GM12878 (cell line): Measurements from ENCODE around the gene PI4K2A. TPM values are rescaled to one million over a fixed set of nuclear protein-coding genes. Genes with fewer than 3 reads are reported as not detected.

Source experiments
- ATAC-seq: fragments of 200-7000 bp; cut with Tn5 transposase; 3 replicates; pipeline ENCODE4 v1.9.1; 2020; ENCODE audit warnings: mild to moderate bottlenecking, moderate library complexity
- BruUV-seq: library from RNA; stranded (reverse); fragments of 400-500 nt; replicated peaks from 2 replicates; lab custom pipeline; 2021; lab: Mats Ljungman, UMichigan
- CTCF ChIA-PET: fragments of 300-600 bp; sonication (Branson Sonifier 250); formaldehyde crosslinking; extraction: SDS; loops from one replicate; lab custom pipeline; 2021; ENCODE audit warnings: inconsistent platforms; lab: Yijun Ruan, JAX
- POLR2A ChIA-PET: fragments of 350-600 bp; formaldehyde crosslinking; extraction: SDS; loops from one replicate; lab custom pipeline; 2021; ENCODE audit warnings: inconsistent platforms; lab: Charles Lee
- RAD21 ChIA-PET: fragments of 300-600 bp; sonication (Branson Sonifier 250); formaldehyde crosslinking; loops from one replicate; lab custom pipeline; 2023; ENCODE audit warnings: antibody characterized with exemption; ENCODE audit not compliant: unreplicated experiment; lab: Charles Lee
- SMC1A ChIA-PET: fragments of 300-600 bp; sonication (Branson Sonifier 250); formaldehyde crosslinking; loops from one replicate; lab custom pipeline; 2023; ENCODE audit not compliant: unreplicated experiment, uncharacterized antibody; lab: Charles Lee
- DNase-seq: peaks from one replicate; pipeline ENCODE4 v3.0.0-alpha.2; 2011; ENCODE audit warnings: low read depth, low spot score
- FAIRE-seq: peaks from 3 replicates; lab custom pipeline; 2011; peaks lifted over from hg19 to GRCh38; lab: Jason Lieb, UNC
- H2AFZ ChIP-seq: 2 replicates; pipeline ENCODE4 v1.6.0; 2011; ENCODE audit warnings: low read depth, low read length, control low read depth; ENCODE audit not compliant: control insufficient read depth
- H3K27ac ChIP-seq: 2 replicates; pipeline ENCODE4 v1.5.1; 2011; ENCODE audit warnings: control low read depth; ENCODE audit not compliant: control insufficient read depth, insufficient read depth
- H3K27me3 ChIP-seq, 2 experiments: replicated peaks in 1 of 2; 2 replicates each; pipeline versions ENCODE4 v1.6.0 to v1.6.1; 2011; ENCODE audit warnings: low read length in 1 of 2; ENCODE audit not compliant: control insufficient read depth in 2 of 2, insufficient read depth in 2 of 2
- H3K36me3 ChIP-seq, 2 experiments: 2 replicates each; pipeline ENCODE4 v1.5.1; 2011; ENCODE audit warnings: low read length in 1 of 2; ENCODE audit not compliant: control insufficient read depth in 2 of 2, insufficient read depth in 2 of 2
- H3K4me1 ChIP-seq: 2 replicates; pipeline ENCODE4 v1.6.1; 2011; ENCODE audit warnings: mild to moderate bottlenecking, low read length, moderate library complexity, mixed read lengths; ENCODE audit not compliant: control insufficient read depth, insufficient read depth
- H3K4me2 ChIP-seq: 2 replicates; pipeline ENCODE4 v1.6.0; 2011; ENCODE audit warnings: control low read depth; ENCODE audit not compliant: control insufficient read depth, insufficient read depth
- H3K4me3 ChIP-seq: fragments of 200-600 bp; sonication (generic); 2 replicates; pipeline ENCODE4 v1.5.1; 2016
- H3K79me2 ChIP-seq: 2 replicates; pipeline ENCODE4 v1.6.0; 2011; ENCODE audit warnings: low read length; ENCODE audit not compliant: control insufficient read depth, insufficient read depth
- H3K9ac ChIP-seq: 2 replicates; pipeline ENCODE4 v1.8.0; 2011; ENCODE audit warnings: low read length, control low read depth, mixed read lengths; ENCODE audit not compliant: control insufficient read depth, insufficient read depth
- H3K9me3 ChIP-seq: replicated peaks from 3 replicates; pipeline ENCODE4 v1.5.1; 2011; ENCODE audit warnings: mild to moderate bottlenecking, low read length; ENCODE audit not compliant: control insufficient read depth, insufficient read depth
- H4K20me1 ChIP-seq: 2 replicates; pipeline ENCODE4 v1.6.0; 2011; ENCODE audit not compliant: control insufficient read depth, insufficient read depth
- ATF7 ChIP-seq: fragments of 450-650 bp; IDR thresholded peaks from 2 replicates; pipeline ENCODE4 v1.6.1; 2016; ENCODE audit warnings: low read depth, mild to moderate bottlenecking
- FOS ChIP-seq: IDR thresholded peaks from 3 replicates; pipeline ENCODE4 v1.6.1; 2011; ENCODE audit warnings: borderline replicate concordance; ENCODE audit not compliant: insufficient read length; ENCODE audit errors: extremely low read depth
- PAX5 ChIP-seq: IDR thresholded peaks from 2 replicates; pipeline ENCODE4 v1.6.1; 2011; ENCODE audit warnings: low read depth, low read length, borderline replicate concordance
- SMC3 ChIP-seq: IDR thresholded peaks from 2 replicates; pipeline ENCODE4 v1.6.1; 2011; ENCODE audit warnings: low read length, improper control_type of control experiment, borderline replicate concordance
- ZNF622 ChIP-seq: fragments of 450-650 bp; IDR thresholded peaks from 2 replicates; pipeline ENCODE4 v1.6.1; 2017; ENCODE audit warnings: mild to moderate bottlenecking, inconsistent platforms
- WGBS: methylation state at CpG from one replicate; pipeline ENCODE4 v1.1.6; 2016; ENCODE audit warnings: low lambda C conversion rate; ENCODE audit not compliant: insufficient replicate concordance, insufficient coverage; ENCODE audit errors: missing lambda C conversion rate; 5-methylcytosine and 5-hydroxymethylcytosine counted together
- in situ Hi-C: fragments of 300-500 bp; cut with MboI; formaldehyde crosslinking; loops from 9 replicates; pipeline ENCODE4 v1.14.3; 2018; ENCODE audit warnings: mixed read lengths
- intact Hi-C: fragments of 100-400 bp; cut with micrococcal nuclease; formaldehyde crosslinking; loops from one replicate; pipeline ENCODE4 v1.14.2; 2022; ENCODE audit not compliant: unreplicated experiment
- polyA plus RNA-seq, 11 experiments: library from polyadenylated mRNA; depleted of rRNA in 4 of 11; unstranded in 6 of 11; stranded (reverse) in 5 of 11; fragments of >200 nt; fragmentation: Nextera tagmentation in 4 of 11; fragmentation: Illumina TruSeq in 1 of 11; extraction: Ambion mirVana in 4 of 11; extraction: Trizol in 1 of 11; gene quantifications; 1 replicate in 1 of 11; 2 replicates in 10 of 11; pipeline versions ENCODE4 v1.2.1 to v1.2.3, GENCODE V29; 2011 to 2016; ENCODE audit warnings: inconsistent platforms in 2 of 11, missing spikeins in 2 of 11, low read depth in 1 of 11
- total RNA-seq, 4 experiments: library from RNA; depleted of rRNA in 3 of 4; stranded (reverse); fragments of >200 nt in 3 of 4; fragmentation: Illumina TruSeq in 1 of 4; extraction: Trizol in 1 of 4; gene quantifications; 2 replicates each; pipeline versions ENCODE4 v1.2.1 to v1.2.3, GENCODE V29; 2013 to 2021
- TF ChIP-seq, protein P1 (sequence below): IDR thresholded peaks from 2 replicates; pipeline ENCODE4 v1.6.1; 2011; ENCODE audit warnings: low read depth, mild to moderate bottlenecking, low read length, moderate library complexity, borderline replicate concordance; ENCODE audit errors: extremely low read depth
- TF ChIP-seq, protein P2 (sequence below): fragments of 450-650 bp; IDR thresholded peaks from 2 replicates; pipeline ENCODE4 v1.6.1; 2017; ENCODE audit warnings: antibody characterized with exemption, mild to moderate bottlenecking, moderate library complexity
- TF ChIP-seq, protein P3 (sequence below): IDR thresholded peaks from 2 replicates; pipeline ENCODE4 v1.6.1; 2012; ENCODE audit warnings: low read length, inconsistent platforms
- TF ChIP-seq, protein P4 (sequence below): fragments of 450-650 bp; formaldehyde crosslinking; IDR thresholded peaks from 2 replicates; pipeline ENCODE4 v1.4.0; 2020; ENCODE audit warnings: mild to moderate bottlenecking, moderate library complexity
- TF ChIP-seq, protein P5 (sequence below): fragments of 450-650 bp; IDR thresholded peaks from 2 replicates; pipeline ENCODE4 v1.6.1; 2014; ENCODE audit warnings: mild to moderate bottlenecking
- TF ChIP-seq, protein P6 (sequence below): fragments of 450-650 bp; IDR thresholded peaks from 2 replicates; pipeline ENCODE4 v1.6.1; 2018; ENCODE audit warnings: mild to moderate bottlenecking, low read depth, moderate library complexity; ENCODE audit not compliant: partially characterized antibody

The PI4K2A gene
- total and polyA plus RNA-seq, 10 of the 15 experiments (the other 5 are each of a cell fraction or from before 2014, with no cell fraction given), result 1.5 to 14.5 (median 10.0) TPM

DNA sequence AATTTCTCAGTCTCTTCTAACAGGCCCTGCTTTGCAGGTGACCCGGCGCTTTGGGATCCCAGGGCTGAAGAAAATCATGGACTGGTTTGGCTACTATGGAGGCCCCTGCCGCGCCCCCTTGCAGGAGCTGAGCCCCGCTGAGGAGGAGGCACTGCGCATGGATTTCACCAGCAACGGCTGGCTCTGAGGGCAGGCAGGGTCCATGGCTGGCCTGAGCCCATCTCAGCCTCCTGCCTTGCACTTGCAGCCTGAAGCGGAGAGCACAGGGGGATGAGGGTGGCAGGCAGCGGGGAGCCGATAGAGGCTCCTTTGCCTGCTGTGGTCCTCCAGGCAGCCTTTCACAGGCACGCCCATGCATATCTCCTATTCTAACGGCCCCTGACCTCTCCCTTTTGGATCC, 29.0 kb upstream of the PI4K2A start:
- Histone ChIP-seq H3K27me3 (no peaks in the 10 kb centered on the region), H3K9ac (no peak overlapping the region), H4K20me1 (no peaks in the 10 kb centered on the region), H3K36me3 (no peaks in the 10 kb centered on the region), H3K4me1 (no peaks in the 10 kb centered on the region), H2AFZ (no peak overlapping the region), H3K27ac (no peak overlapping the region), H3K79me2 (no peaks in the 10 kb centered on the region), H3K4me2 (no peak overlapping the region), H3K4me3 (no peak overlapping the region), H3K9me3 (no peaks in the 10 kb centered on the region)
- in situ Hi-C loops (no loop called here), intact Hi-C loops (loop anchor here (5.0 kb wide), 1 partner anchor 149 kb away; no protein-coding TSS in a partner anchor)
- SMC1A ChIA-PET, result interaction anchor here (0.9 to 1.6 kb wide), 2 partner anchors 39 to 144 kb away, joined by 3 to 9 read pairs; partner anchors contain the start of gene ANKRD2
- no peak for FAIRE-seq
- POLR2A ChIA-PET, result no interaction called here
- no peak for ATAC-seq
- RAD21 ChIA-PET, result no interaction called here
- CTCF ChIA-PET, result interaction anchor here (0.9 to 1.5 kb wide), 5 partner anchors 24 to 205 kb away, joined by 3 to 4 read pairs (median 3); no protein-coding TSS in a partner anchor
- no peak for DNase-seq
- WGBS, result 67% methylated on average over 12 of the region's 12 CpGs
- no TSS peak for BruUV-seq
- TF ChIP-seq, protein P1, sequence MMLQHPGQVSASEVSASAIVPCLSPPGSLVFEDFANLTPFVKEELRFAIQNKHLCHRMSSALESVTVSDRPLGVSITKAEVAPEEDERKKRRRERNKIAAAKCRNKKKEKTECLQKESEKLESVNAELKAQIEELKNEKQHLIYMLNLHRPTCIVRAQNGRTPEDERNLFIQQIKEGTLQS, result no peak
- TF ChIP-seq ATF7 (no peak), SMC3 (no peak), FOS (no peak), PAX5 (no peak), ZNF622 (no peak)
- TF ChIP-seq, protein P2, sequence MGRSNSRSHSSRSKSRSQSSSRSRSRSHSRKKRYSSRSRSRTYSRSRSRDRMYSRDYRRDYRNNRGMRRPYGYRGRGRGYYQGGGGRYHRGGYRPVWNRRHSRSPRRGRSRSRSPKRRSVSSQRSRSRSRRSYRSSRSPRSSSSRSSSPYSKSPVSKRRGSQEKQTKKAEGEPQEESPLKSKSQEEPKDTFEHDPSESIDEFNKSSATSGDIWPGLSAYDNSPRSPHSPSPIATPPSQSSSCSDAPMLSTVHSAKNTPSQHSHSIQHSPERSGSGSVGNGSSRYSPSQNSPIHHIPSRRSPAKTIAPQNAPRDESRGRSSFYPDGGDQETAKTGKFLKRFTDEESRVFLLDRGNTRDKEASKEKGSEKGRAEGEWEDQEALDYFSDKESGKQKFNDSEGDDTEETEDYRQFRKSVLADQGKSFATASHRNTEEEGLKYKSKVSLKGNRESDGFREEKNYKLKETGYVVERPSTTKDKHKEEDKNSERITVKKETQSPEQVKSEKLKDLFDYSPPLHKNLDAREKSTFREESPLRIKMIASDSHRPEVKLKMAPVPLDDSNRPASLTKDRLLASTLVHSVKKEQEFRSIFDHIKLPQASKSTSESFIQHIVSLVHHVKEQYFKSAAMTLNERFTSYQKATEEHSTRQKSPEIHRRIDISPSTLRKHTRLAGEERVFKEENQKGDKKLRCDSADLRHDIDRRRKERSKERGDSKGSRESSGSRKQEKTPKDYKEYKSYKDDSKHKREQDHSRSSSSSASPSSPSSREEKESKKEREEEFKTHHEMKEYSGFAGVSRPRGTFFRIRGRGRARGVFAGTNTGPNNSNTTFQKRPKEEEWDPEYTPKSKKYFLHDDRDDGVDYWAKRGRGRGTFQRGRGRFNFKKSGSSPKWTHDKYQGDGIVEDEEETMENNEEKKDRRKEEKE, result no peak
- TF ChIP-seq, protein P3, sequence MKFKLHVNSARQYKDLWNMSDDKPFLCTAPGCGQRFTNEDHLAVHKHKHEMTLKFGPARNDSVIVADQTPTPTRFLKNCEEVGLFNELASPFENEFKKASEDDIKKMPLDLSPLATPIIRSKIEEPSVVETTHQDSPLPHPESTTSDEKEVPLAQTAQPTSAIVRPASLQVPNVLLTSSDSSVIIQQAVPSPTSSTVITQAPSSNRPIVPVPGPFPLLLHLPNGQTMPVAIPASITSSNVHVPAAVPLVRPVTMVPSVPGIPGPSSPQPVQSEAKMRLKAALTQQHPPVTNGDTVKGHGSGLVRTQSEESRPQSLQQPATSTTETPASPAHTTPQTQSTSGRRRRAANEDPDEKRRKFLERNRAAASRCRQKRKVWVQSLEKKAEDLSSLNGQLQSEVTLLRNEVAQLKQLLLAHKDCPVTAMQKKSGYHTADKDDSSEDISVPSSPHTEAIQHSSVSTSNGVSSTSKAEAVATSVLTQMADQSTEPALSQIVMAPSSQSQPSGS, result no peak
- TF ChIP-seq, protein P4, sequence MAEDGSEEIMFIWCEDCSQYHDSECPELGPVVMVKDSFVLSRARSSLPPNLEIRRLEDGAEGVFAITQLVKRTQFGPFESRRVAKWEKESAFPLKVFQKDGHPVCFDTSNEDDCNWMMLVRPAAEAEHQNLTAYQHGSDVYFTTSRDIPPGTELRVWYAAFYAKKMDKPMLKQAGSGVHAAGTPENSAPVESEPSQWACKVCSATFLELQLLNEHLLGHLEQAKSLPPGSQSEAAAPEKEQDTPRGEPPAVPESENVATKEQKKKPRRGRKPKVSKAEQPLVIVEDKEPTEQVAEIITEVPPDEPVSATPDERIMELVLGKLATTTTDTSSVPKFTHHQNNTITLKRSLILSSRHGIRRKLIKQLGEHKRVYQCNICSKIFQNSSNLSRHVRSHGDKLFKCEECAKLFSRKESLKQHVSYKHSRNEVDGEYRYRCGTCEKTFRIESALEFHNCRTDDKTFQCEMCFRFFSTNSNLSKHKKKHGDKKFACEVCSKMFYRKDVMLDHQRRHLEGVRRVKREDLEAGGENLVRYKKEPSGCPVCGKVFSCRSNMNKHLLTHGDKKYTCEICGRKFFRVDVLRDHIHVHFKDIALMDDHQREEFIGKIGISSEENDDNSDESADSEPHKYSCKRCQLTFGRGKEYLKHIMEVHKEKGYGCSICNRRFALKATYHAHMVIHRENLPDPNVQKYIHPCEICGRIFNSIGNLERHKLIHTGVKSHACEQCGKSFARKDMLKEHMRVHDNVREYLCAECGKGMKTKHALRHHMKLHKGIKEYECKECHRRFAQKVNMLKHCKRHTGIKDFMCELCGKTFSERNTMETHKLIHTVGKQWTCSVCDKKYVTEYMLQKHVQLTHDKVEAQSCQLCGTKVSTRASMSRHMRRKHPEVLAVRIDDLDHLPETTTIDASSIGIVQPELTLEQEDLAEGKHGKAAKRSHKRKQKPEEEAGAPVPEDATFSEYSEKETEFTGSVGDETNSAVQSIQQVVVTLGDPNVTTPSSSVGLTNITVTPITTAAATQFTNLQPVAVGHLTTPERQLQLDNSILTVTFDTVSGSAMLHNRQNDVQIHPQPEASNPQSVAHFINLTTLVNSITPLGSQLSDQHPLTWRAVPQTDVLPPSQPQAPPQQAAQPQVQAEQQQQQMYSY, result no peak
- TF ChIP-seq, protein P5, sequence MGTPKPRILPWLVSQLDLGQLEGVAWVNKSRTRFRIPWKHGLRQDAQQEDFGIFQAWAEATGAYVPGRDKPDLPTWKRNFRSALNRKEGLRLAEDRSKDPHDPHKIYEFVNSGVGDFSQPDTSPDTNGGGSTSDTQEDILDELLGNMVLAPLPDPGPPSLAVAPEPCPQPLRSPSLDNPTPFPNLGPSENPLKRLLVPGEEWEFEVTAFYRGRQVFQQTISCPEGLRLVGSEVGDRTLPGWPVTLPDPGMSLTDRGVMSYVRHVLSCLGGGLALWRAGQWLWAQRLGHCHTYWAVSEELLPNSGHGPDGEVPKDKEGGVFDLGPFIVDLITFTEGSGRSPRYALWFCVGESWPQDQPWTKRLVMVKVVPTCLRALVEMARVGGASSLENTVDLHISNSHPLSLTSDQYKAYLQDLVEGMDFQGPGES, result no peak
- TF ChIP-seq, protein P6, sequence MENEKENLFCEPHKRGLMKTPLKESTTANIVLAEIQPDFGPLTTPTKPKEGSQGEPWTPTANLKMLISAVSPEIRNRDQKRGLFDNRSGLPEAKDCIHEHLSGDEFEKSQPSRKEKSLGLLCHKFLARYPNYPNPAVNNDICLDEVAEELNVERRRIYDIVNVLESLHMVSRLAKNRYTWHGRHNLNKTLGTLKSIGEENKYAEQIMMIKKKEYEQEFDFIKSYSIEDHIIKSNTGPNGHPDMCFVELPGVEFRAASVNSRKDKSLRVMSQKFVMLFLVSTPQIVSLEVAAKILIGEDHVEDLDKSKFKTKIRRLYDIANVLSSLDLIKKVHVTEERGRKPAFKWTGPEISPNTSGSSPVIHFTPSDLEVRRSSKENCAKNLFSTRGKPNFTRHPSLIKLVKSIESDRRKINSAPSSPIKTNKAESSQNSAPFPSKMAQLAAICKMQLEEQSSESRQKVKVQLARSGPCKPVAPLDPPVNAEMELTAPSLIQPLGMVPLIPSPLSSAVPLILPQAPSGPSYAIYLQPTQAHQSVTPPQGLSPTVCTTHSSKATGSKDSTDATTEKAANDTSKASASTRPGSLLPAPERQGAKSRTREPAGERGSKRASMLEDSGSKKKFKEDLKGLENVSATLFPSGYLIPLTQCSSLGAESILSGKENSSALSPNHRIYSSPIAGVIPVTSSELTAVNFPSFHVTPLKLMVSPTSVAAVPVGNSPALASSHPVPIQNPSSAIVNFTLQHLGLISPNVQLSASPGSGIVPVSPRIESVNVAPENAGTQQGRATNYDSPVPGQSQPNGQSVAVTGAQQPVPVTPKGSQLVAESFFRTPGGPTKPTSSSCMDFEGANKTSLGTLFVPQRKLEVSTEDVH, result no peak
